CD4-positive, alpha-beta T cell treated with Interleukin-6 for 4 hours (primary cell): ENCODE results near the gene LUC7L3.
"Not testable (repeated sequence)": the region's sequence is repeated elsewhere in the genome, so short reads cannot be mapped to it uniquely, and the experiment has no call there.

Experiments used
- DNase-seq: peaks from one replicate; pipeline ENCODE4 v3.0.0-alpha.2; 2020; ENCODE audit warnings: mixed read lengths

LUC7L3 gene

GRCh38 chr17:50790618-50791017 is 71.2 kb downstream of the LUC7L3 start:
- no peak for DNase-seq

DNA sequence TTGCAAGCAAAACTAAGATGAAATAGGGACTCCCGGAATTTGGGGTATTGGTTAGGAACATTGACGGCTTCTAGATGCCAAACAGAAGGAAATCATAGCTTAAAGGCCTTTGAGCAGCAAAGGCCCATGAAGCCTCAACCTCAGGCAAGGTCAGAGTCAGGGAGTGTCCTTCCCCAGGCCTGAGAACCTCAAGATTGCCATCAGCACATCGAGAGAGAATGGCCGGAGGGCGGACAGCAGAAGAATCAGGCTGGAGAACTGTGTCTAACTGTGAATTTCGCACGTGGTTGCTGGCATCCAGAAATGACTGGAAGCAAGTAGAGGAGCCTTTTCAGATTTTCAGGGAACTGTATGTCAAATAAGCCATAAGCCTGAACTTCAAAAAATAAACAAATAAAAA is 72.7 kb downstream of the LUC7L3 start:
- DNase-seq: no peak

DNA sequence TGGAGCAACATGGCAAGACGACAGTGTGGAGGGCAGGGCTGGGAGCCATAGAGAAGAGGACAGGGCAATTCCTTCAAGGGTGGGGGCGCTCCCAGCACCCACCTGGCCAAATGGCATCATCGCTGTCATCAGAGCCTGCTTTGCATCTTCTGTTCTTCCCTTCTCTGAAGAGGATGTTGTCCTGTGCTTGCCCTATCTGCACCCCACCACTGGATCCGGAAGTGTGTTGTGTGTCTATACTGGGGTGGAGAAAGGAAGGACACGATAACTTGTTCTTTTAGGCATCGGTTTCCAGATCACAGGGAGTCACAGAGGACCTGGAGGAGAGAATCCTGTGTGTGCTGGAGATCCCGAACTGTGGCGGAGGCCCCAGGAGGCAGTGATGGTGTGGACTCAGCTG is 73.6 kb downstream of the LUC7L3 start:
- DNase-seq: no peak

DNA sequence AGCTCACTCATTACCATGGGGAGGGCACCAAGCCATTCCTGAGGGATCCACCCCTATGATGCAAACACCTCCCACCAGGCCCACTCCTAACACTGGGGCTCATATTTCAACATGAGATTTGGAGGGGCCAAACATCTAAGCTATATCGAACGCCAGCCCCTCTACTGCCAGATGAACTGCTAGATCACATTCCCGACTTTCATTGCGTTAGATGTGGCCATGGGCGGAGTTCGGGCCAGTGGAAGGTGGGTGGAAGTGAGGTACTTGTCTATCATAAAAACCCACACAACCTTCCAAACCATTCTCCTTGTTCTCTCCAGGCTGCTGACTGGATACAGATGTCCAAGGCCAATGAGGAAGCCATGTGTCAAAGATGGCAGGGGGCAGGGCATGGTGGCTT is 75.0 kb downstream of the LUC7L3 start:
- no peak for DNase-seq

GRCh38 chr17:50797135-50797810 is 77.9 kb downstream of the LUC7L3 start:
- no peak for DNase-seq

- DNase-seq: no peak
Measured at GRCh38 chr17:50798424-50799288, 79.3 kb downstream of the LUC7L3 start.

DNA sequence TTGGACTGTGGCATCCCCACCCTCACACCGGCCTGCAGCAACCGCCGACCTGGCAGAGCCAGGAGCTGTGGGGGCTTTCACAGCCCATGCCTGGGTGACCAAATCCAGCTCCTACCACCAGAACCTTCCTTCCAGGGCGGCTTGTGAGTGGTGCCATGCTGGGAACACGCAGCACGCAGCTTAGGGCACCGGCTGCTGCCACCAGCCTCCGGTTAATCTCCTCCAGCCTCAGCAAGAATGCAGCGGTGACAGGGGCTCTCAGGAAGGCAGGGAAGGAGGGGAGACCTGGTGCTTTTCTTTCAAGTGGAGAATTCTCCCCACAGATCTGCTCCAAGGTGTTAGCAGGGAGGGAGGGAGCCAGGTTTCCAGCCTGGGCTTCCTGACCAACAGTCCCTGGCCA is 80.2 kb downstream of the LUC7L3 start:
- DNase-seq: no peak

GRCh38 chr17:50800196-50800700 is 80.8 kb downstream of the LUC7L3 start:
- DNase-seq: no peak

GRCh38 chr17:50802609-50803571 is 83.5 kb downstream of the LUC7L3 start:
- DNase-seq: no peak

- DNase-seq: no peak
Measured at GRCh38 chr17:50803676-50804075, 84.3 kb downstream of the LUC7L3 start.

GRCh38 chr17:50804749-50805475 is 85.5 kb downstream of the LUC7L3 start:
- not testable (repeated sequence) for DNase-seq

- no peak for DNase-seq
Measured at GRCh38 chr17:50805486-50805885, 86.1 kb downstream of the LUC7L3 start.
